Measurements from ENCODE around the gene HSD17B4. TPM values are rescaled to one million over a fixed set of nuclear protein-coding genes. Genes with fewer than 3 reads are reported as not detected.
"Not testable (repeated sequence)": the region's sequence is repeated elsewhere in the genome, so short reads cannot be mapped to it uniquely, and the experiment has no call there.

Gene HSD17B4
- total RNA-seq, 1 donor from 2014 or later = 133 TPM

DNA sequence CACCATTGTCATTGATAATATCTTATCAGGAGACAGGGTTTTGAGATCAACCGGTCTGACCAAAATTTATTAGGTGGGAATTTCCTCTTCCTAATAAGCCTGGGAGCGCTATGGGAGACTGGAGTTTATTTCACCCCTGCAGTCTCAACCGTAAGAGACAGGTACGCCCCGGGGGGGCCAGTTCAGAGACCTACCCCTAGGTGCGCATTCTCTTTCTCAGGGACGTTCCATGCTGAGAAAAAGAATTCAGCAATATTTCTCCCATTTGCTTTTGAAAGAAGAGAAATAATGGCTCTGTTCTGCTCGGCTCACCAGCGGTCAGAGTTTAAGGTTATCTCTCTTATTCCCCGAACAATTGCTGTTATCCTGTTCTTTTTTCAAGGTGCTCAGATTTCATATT, 28.3 kb downstream of the HSD17B4 start:
- not testable (repeated sequence) for DNase-seq

- no peak for DNase-seq
Observed at GRCh38 chr5:119483155-119483554, 30.9 kb downstream of the HSD17B4 start.

DNA sequence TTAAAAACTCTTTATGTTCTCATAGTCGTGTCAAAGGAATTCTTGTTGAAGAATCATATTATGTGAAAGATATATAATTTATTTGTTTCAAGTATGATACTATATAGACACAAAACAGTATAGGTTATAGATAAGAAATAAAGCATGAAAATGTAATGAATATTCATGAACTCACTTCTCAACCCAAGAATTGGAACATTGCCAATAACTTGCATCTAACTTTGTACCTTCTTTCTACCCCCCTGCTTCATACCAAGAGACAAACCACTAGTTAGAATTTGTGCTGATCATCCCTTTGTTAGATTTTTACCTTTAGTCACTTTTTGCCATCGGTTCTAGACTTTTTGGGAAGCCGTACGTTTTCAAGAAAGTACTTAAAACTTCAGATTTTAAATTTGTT, 32.6 kb downstream of the HSD17B4 start:
- no peak for DNase-seq

DNA sequence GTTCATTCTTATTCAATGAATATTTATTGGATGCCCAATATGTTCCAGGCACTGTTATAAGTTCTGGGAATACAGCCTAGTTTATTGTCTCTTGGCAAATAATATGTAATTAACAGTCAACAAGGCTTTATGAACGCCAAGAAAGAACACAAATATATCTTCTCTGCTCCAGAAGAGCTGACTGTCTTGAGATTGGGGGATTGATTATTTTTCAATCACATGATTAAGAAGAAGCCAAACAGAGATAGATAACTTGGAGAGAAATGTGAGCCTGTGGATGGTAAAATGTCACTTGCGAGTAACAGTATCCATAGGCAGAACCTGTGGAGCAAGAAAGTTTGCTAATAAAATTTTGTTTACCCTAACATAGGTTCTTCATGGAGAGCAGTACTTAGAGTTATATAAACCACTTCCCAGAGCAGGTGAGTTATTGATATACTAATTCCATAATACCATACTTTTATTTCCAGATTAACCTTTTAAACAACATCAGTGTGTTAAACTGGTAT, 49.4 kb downstream of the HSD17B4 start:
- no peak for DNase-seq

- not testable (repeated sequence) for DNase-seq
Observed at GRCh38 chr5:119503939-119504338, 51.6 kb downstream of the HSD17B4 start.

DNA sequence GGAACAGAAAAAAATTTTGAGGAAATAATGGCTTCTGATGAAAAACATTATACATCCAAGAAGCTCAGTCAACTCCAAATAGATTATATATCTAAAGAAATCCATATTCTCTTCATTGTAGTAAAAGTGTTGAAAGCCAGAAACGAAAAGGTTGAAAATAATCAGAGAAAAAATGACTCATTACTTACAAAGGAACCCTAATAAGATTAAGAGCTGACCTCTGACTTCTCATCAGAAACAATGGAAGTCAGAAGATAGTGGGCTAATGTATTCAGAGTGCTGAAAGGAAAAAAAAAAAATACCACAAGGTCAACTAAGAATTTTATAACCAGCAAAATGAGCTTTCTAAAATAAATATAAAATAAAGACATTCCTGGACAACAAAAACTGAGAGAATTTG, 60.0 kb downstream of the HSD17B4 start:
- DNase-seq = no peak

- no peak for DNase-seq
Observed at GRCh38 chr5:119515192-119515591, 62.9 kb downstream of the HSD17B4 start.

- DNase-seq = not testable (repeated sequence)
Observed at GRCh38 chr5:119517115-119517514, 64.8 kb downstream of the HSD17B4 start.

DNA sequence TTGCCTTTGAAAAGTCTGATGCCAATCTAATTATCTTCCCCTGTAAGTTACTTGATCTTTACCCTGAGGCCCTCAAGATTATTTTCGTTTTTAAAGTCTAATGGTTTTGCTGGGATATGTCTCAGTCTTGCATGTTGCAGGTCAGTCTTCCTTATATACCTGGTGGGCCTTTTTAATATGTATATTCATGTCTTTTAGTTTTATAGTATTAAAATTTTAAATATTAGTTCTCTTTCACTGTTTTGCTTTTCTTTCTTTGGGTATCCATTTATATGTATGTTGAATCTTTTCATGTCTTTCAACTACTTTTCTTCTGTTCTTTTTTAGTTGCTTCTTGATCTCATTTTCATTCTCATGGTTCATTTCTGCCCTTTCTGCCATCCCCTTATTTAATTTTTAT, 68.9 kb downstream of the HSD17B4 start:
- no peak for DNase-seq

GRCh38 chr5:119522841-119523240, 70.5 kb downstream of the HSD17B4 start:
- no peak for DNase-seq

DNA sequence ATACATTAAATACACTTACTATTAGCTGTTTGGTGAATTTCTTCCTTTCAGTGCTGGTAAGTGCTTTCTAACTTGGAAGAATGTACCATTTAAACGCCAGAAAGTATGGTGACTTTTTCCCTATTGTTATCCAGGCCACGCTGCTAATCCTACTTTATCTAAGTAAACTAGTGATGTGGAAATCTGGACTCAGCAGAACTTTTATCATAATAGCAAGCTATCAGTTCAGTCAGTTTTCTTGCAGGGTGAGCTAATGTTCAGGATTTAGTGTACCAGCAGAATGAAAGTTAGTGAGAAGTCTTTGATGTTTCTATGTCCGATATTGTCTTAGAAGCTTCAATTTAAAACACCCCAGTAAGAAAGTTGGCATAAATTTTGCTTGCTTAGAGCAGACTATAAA, 72.2 kb downstream of the HSD17B4 start:
- DNase-seq = no peak

DNA sequence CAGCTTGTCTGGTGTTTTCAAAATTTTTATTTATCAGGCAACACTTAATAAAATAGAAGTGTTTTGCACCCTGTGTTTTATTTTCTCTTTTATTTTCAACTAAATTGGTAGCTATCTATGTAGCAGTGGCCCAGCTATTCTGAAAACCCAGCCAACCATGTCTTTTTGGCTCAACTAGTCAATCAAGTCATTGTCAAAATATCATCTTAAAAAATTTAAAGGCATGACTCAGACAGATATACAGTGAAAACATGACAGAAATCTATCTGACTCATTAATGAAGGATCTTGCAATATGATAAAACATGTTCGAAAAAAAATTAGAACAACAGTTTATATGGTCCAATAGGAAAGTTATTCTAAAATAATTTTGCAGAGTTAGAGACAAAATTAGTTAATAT, 75.1 kb downstream of the HSD17B4 start:
- DNase-seq = no peak

DNA sequence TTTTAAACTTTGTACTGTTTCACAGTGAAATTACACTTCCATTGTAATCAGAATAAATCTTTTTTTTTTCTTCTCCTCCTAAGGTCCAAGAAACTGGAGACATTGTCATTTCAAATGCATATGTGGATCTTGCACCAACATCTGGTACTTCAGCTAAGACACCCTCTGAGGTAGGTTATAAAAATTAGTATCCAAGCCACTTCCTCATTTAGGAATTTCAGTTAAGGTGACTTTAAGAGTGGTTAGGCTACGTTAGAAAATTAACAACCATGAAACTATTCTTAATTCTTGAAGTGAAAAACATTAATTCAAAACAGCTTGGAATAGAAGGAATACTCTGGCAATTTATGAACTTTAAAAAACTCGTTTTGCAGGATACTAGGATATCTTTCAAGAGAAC, 77.5 kb downstream of the HSD17B4 start:
- no peak for DNase-seq

- DNase-seq = no peak
Observed at GRCh38 chr5:119532637-119533036, 80.3 kb downstream of the HSD17B4 start.

DNA sequence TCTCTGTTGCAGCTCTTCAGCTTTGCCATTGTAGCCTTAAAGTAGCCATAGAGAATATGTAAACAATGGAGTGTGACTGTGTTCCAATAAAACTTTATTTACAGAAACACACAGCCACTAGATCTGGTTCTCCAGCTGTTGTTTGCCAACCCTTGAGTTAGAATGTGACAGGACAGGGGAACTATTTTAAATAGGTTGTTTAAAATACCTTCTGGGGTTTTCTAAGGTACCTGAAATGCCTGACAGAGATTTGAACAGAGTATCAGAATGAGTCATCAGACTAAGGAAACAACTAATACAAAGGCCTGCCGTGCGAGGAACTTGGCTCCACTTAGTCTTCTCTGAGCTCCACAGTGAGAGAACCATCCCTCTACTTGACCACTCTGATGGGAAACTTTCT, 85.4 kb downstream of the HSD17B4 start:
- DNase-seq = no peak

- DNase-seq = no peak
Observed at GRCh38 chr5:119541716-119542115, 89.4 kb downstream of the HSD17B4 start.

- no peak for DNase-seq
Observed at GRCh38 chr5:119551819-119552218, 99.5 kb downstream of the HSD17B4 start.

- no peak for DNase-seq
Observed at GRCh38 chr5:119554597-119554996, 102.3 kb downstream of the HSD17B4 start.

GRCh38 chr5:119570910-119571309, 118.6 kb downstream of the HSD17B4 start:
- no peak for DNase-seq

GRCh38 chr5:119578937-119579336, 126.6 kb downstream of the HSD17B4 start:
- no peak for DNase-seq

- DNase-seq = no peak
Observed at GRCh38 chr5:119582987-119583386, 130.7 kb downstream of the HSD17B4 start.

- DNase-seq = no peak
Observed at GRCh38 chr5:119583684-119584083, 131.4 kb downstream of the HSD17B4 start.
